B cell (primary cell): ENCODE measurements around the gene EVL.

ENCODE experiments used
- EZH2 ChIP-seq: IDR thresholded peaks from 2 replicates; pipeline ENCODE4 v1.6.1; 2012; ENCODE audit warnings: borderline replicate concordance, low read depth, mild to moderate bottlenecking, moderate library complexity, low read length; ENCODE audit not compliant: insufficient read depth, poor library complexity, severe bottlenecking
- TF ChIP-seq, protein P1 (sequence below): fragments of 200-600 bp; IDR thresholded peaks from one replicate; pipeline ENCODE4 v1.8.0; 2022; ENCODE audit warnings: antibody characterized with exemption, mild to moderate bottlenecking

DNA sequence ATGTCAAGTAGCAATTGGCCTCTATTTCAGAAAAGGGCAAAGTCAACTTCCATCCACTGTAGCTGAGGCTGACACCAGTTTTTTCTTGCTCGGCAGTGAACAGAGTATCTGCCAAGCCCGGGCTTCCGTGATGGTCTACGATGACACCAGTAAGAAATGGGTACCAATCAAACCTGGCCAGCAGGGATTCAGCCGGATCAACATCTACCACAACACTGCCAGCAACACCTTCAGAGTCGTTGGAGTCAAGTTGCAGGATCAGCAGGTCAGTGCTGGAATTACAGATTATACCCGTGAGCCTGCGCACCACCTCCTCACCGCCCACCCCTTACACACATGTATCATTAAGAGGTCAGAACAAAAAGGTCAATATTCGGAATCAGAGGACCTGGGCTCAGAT is 19.4 kb downstream of the EVL start:
- TF ChIP-seq, protein P1, sequence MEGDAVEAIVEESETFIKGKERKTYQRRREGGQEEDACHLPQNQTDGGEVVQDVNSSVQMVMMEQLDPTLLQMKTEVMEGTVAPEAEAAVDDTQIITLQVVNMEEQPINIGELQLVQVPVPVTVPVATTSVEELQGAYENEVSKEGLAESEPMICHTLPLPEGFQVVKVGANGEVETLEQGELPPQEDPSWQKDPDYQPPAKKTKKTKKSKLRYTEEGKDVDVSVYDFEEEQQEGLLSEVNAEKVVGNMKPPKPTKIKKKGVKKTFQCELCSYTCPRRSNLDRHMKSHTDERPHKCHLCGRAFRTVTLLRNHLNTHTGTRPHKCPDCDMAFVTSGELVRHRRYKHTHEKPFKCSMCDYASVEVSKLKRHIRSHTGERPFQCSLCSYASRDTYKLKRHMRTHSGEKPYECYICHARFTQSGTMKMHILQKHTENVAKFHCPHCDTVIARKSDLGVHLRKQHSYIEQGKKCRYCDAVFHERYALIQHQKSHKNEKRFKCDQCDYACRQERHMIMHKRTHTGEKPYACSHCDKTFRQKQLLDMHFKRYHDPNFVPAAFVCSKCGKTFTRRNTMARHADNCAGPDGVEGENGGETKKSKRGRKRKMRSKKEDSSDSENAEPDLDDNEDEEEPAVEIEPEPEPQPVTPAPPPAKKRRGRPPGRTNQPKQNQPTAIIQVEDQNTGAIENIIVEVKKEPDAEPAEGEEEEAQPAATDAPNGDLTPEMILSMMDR = no peak
- TF ChIP-seq EZH2 = no peak
